Stimulated activated CD8-positive, alpha-beta memory T cell treated with anti-CD3 and anti-CD28 coated beads, Interleukin-7, amount 100 ng/mL, for 4 hours (primary cell): ENCODE measurements around the gene BOC.

Experiments used
- DNase-seq, 2 donors: peaks; one replicate each; pipeline ENCODE4 v3.0.0-alpha.2; 2020; ENCODE audit warnings: low read depth in 2 of 2

Gene BOC

GRCh38 chr3:113249111-113249510 is 37.8 kb downstream of the BOC start:
- DNase-seq = no peak

- no peak for DNase-seq
Measured at GRCh38 chr3:113249601-113250000, 38.2 kb downstream of the BOC start.

GRCh38 chr3:113250566-113250965 is 39.2 kb downstream of the BOC start:
- no peak for DNase-seq

GRCh38 chr3:113251817-113252216 is 40.5 kb downstream of the BOC start:
- no peak for DNase-seq

GRCh38 chr3:113252553-113252952 is 41.2 kb downstream of the BOC start:
- DNase-seq = no peak

- DNase-seq = no peak
Measured at GRCh38 chr3:113253702-113254101, 42.3 kb downstream of the BOC start.

- DNase-seq = no peak
Measured at GRCh38 chr3:113254171-113254947, 43.0 kb downstream of the BOC start.

GRCh38 chr3:113255100-113255853 is 43.9 kb downstream of the BOC start:
- DNase-seq = no peak

GRCh38 chr3:113255854-113256615 is 44.7 kb downstream of the BOC start:
- DNase-seq = no peak

- DNase-seq = no peak
Measured at GRCh38 chr3:113258361-113258760, 47.0 kb downstream of the BOC start.

GRCh38 chr3:113259196-113259595 is 47.8 kb downstream of the BOC start:
- DNase-seq = no peak

- DNase-seq = no peak
Measured at GRCh38 chr3:113261063-113261625, 49.8 kb downstream of the BOC start.

- no peak for DNase-seq
Measured at GRCh38 chr3:113261626-113262303, 50.4 kb downstream of the BOC start.

- no peak for DNase-seq
Measured at GRCh38 chr3:113262304-113262665, 50.9 kb downstream of the BOC start.

GRCh38 chr3:113263020-113263419 is 51.7 kb downstream of the BOC start:
- no peak for DNase-seq

- DNase-seq = no peak
Measured at GRCh38 chr3:113263778-113264177, 52.4 kb downstream of the BOC start.

GRCh38 chr3:113264283-113265131 is 53.1 kb downstream of the BOC start:
- no peak for DNase-seq

- no peak for DNase-seq
Measured at GRCh38 chr3:113265231-113265630, 53.9 kb downstream of the BOC start.

- DNase-seq = no peak
Measured at GRCh38 chr3:113266738-113267137, 55.4 kb downstream of the BOC start.

GRCh38 chr3:113268311-113268710 is 57.0 kb downstream of the BOC start:
- no peak for DNase-seq

GRCh38 chr3:113268942-113269341 is 57.6 kb downstream of the BOC start:
- no peak for DNase-seq
